Measurements from ENCODE around the gene SLC22A23. TPM values are rescaled to one million over a fixed set of nuclear protein-coding genes. Genes with fewer than 3 reads are reported as not detected.

Gene SLC22A23
- total and polyA plus RNA-seq, 4 donors = 4.9 to 45.4 (median 19.7) TPM

DNA sequence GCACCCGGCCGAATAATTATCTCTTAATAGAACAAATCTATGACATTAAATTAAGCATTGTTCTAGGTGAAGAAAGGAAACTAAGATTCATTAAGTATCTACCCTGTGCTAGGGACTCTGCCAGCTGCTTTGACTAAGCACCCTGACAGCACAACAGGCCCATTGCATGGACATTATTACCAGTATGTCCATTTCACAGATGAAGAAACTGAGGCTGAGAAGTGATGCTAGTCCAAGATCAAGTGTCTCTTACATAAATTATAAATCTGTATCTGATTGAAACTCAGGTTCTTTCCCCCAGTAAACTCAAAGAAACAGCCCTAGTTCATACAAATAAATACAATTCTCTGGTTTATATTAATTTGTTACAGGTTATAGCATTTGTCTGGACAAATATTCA, 31.3 kb downstream of the SLC22A23 start:
- no peak for TF ChIP-seq GABPA (IDR thresholded peaks at IDR 0.05 in 1 of 2, conservative IDR thresholded peaks at IDR 0.05 in 1 of 2)
- TF ChIP-seq ZBTB33 (IDR thresholded peaks at IDR 0.05) = no peak
- no peak for TF ChIP-seq FOXA1 (IDR thresholded peaks at IDR 0.05)
- TF ChIP-seq, protein P1, sequence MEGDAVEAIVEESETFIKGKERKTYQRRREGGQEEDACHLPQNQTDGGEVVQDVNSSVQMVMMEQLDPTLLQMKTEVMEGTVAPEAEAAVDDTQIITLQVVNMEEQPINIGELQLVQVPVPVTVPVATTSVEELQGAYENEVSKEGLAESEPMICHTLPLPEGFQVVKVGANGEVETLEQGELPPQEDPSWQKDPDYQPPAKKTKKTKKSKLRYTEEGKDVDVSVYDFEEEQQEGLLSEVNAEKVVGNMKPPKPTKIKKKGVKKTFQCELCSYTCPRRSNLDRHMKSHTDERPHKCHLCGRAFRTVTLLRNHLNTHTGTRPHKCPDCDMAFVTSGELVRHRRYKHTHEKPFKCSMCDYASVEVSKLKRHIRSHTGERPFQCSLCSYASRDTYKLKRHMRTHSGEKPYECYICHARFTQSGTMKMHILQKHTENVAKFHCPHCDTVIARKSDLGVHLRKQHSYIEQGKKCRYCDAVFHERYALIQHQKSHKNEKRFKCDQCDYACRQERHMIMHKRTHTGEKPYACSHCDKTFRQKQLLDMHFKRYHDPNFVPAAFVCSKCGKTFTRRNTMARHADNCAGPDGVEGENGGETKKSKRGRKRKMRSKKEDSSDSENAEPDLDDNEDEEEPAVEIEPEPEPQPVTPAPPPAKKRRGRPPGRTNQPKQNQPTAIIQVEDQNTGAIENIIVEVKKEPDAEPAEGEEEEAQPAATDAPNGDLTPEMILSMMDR (IDR thresholded peaks at IDR 0.05; ENCODE audit: low read depth, low read length, missing input control) = no peak
- TF ChIP-seq HNF4G (IDR thresholded peaks at IDR 0.05) = no peak
- TF ChIP-seq FOXA2 (IDR thresholded peaks at IDR 0.05) = no peak
- TF ChIP-seq EGR1 (IDR thresholded peaks at IDR 0.05; ENCODE audit: low read depth in 2 of 2) = no peak
- TF ChIP-seq REST (IDR thresholded peaks at IDR 0.05) = no peak
- TF ChIP-seq SP1 (IDR thresholded peaks at IDR 0.05) = no peak
- TF ChIP-seq NR2F2 (IDR thresholded peaks at IDR 0.05) = no peak
- TF ChIP-seq, protein P2, sequence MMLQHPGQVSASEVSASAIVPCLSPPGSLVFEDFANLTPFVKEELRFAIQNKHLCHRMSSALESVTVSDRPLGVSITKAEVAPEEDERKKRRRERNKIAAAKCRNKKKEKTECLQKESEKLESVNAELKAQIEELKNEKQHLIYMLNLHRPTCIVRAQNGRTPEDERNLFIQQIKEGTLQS (IDR thresholded peaks at IDR 0.05) = no peak
- no peak for TF ChIP-seq TAF1 (conservative IDR thresholded peaks at IDR 0.05)
- TF ChIP-seq JUND (IDR thresholded peaks at IDR 0.05) = no peak
- TF ChIP-seq RXRA (IDR thresholded peaks at IDR 0.05) = no peak
- no peak for TF ChIP-seq HNF4A (conservative IDR thresholded peaks at IDR 0.05)
- TF ChIP-seq MAX (IDR thresholded peaks at IDR 0.05) = no peak
- TF ChIP-seq YY1 (IDR thresholded peaks at IDR 0.05) = no peak
- TF ChIP-seq RAD21 (IDR thresholded peaks at IDR 0.05) = no peak

More for the DNA sequence above, 31.3 kb downstream of the SLC22A23 start:
- no peak overlapping the region for H3K9ac ChIP-seq (ENCODE audit: low read depth in 1 of 2, low read length in 2 of 2)
- no peaks in the 10 kb centered on the region for H3K27me3 ChIP-seq (ENCODE audit: control insufficient read depth in 4 of 4, insufficient read depth in 4 of 4, low read length in 3 of 4)
- DNase-seq (ENCODE audit: low spot score) = no peak
- H3K4me3 ChIP-seq (ENCODE audit: low read depth in 1 of 3, low read length in 3 of 3) = no peak overlapping the region
- no peaks in the 10 kb centered on the region for H3K9me3 ChIP-seq (ENCODE audit: control insufficient read depth in 4 of 4, low read length in 3 of 4)
- peaks cover 3 to 15% (median 12%) of the 10 kb centered on the region in 4 donors for H3K4me1 ChIP-seq (ENCODE audit: control insufficient read depth in 4 of 4, insufficient read depth in 4 of 4, low read length in 3 of 4)
- H3K36me3 ChIP-seq (ENCODE audit: control insufficient read depth in 4 of 4, insufficient read depth in 3 of 4, low read depth in 1 of 4, low read length in 3 of 4) = no peaks in the 10 kb centered on the region
- H3K27ac ChIP-seq (ENCODE audit: low read depth in 1 of 2, low read length in 2 of 2) = no peak overlapping the region
- WGBS = over 99% methylated on average over 2 of the region's 2 CpGs
